ENCODE results near the gene ASCL2.
"Not testable (repeated sequence)": the region's sequence is repeated elsewhere in the genome, so short reads cannot be mapped to it uniquely, and the experiment has no call there.

The ASCL2 gene

DNA sequence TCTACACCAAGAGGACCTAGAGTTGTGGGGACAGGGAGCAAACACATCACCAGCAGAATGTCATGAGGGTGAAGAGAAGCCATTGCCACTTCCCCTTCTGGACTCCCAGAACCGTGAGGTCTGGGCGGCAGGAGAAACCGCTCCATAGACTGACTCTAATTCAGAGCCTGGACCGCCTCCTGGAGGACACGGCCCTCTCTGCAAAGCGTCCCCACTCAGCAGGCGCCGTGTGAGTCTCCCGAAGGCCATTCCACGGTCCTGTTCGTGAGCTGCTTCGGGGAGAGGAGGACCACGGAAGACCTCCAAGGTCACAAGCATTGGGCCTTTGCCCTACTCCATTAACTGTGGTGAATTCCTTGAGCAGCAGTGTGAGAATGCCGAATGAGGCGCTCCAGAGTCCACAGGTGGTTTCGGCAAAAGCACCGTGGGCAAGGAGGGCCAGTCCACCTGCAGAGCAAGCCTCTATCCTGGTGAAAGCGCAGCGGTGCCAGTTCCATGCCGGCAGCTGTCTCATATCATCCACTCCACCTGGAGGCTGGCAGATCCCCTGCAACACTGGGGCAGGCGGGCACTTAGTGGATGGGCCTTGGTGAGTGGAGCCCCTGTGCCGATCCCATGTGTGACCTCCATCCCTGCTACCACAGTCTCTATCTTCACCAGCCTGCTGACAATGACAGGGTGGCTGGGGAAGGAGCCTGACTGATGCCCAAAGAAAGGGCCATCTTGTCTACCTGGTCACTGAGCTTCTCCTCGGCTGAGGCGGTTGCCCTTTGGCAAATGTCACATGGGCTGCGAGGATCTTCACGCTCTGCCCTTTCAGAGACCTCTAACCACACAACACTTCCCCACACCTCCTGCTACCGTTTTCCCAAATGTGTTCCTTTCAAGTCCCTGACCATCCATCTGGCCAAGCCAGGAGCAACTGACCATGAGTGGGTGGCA is 23.9 kb upstream of the ASCL2 start:
- ChIA-PET POLR2A (no interaction called here), CTCF (interaction anchor here (1.4 kb wide), 1 partner anchor 11 kb away, joined by 4 read pairs; no protein-coding TSS in a partner anchor)

GRCh38 chr11:2293531-2293971 is 23.2 kb upstream of the ASCL2 start:
- DNase-seq (ENCODE audit: extremely low spot score), result no peak
- CTCF ChIA-PET, result no interaction called here
- no peak for TF ChIP-seq CTCF (IDR thresholded peaks at IDR 0.05; ENCODE audit: control extremely low read depth, extremely low read depth, low read depth, missing control alignments)
- POLR2A ChIA-PET, result no interaction called here

More for the DNA sequence above, 23.9 kb upstream of the ASCL2 start:
- no peak for DNase-seq (ENCODE audit: extremely low spot score)
- TF ChIP-seq CTCF (IDR thresholded peaks at IDR 0.05; ENCODE audit: control extremely low read depth, extremely low read depth, low read depth, missing control alignments), result no peak

DNA sequence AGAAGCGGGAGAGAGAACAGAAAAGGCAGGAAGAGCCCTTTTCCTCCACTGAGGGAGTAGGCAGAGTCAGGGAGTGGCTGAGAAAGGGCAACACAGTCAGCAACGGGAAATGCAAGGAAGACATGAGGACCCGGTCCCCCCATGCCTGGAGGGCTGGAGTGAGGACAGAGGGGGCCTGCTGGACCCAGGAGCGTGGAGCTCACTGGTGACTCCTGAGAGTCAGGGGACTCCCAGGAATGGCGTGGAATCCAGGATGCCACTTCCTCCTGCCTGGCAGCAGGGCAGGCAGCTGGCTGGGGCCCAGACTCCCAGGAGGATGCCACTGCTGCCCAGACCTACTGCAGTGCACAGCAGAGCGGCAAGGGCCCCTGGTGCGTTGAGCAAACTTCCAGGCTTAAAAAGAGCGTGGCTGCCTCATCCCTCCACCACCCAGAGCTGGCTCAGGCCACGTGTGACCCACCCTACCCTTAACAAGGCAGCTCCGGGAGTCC is 20.0 kb upstream of the ASCL2 start:
- POLR2A ChIA-PET, result no interaction called here

GRCh38 chr11:2289859-2290258 is 19.5 kb upstream of the ASCL2 start:
- DNase-seq (ENCODE audit: extremely low spot score), result no peak
- POLR2A ChIA-PET, result no interaction called here
- TF ChIP-seq CTCF (IDR thresholded peaks at IDR 0.05; ENCODE audit: control extremely low read depth, extremely low read depth, low read depth, missing control alignments), result no peak
- CTCF ChIA-PET, result no interaction called here

More for the DNA sequence above, 20.0 kb upstream of the ASCL2 start:
- DNase-seq (ENCODE audit: extremely low spot score), result no peak
- CTCF ChIA-PET, result no interaction called here
- TF ChIP-seq CTCF (IDR thresholded peaks at IDR 0.05; ENCODE audit: control extremely low read depth, extremely low read depth, low read depth, missing control alignments), result no peak

- ChIA-PET CTCF (no interaction called here), POLR2A (no interaction called here)
- TF ChIP-seq CTCF (IDR thresholded peaks at IDR 0.05; ENCODE audit: control extremely low read depth, extremely low read depth, low read depth, missing control alignments), result no peak
- no peak for DNase-seq (ENCODE audit: extremely low spot score)
Measured at GRCh38 chr11:2289350-2289749, 19.0 kb upstream of the ASCL2 start.

DNA sequence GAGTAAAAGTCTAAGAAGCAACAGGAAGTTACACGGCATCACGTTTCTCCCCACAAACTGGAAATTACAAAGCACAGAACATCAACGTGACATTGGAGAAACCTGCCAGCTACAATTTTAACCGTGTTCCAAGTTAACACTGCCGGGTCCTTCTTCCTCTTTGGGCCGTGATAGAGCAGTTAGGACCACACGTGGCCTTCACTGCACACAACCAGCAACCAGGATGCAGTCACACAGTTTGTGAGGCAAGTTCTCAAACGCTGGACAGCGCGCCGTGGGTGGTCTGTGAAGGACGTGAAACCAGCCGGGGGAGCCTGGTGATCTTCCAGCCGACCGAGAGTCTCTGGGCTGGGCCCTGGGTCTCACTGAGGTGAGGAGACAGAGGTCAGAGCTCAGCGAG is 16.7 kb upstream of the ASCL2 start:
- no peak for TF ChIP-seq CTCF (IDR thresholded peaks at IDR 0.05; ENCODE audit: control extremely low read depth, extremely low read depth, low read depth, missing control alignments)
- ChIA-PET POLR2A (interaction anchor here (0.6 kb wide), 1 partner anchor 26 kb away, joined by 5 read pairs; no protein-coding TSS in a partner anchor), CTCF (interaction anchor here (1.6 to 2.2 kb wide), 2 partner anchors 19 to 133 kb away, joined by 4 to 8 read pairs; no protein-coding TSS in a partner anchor)
- DNase-seq (ENCODE audit: extremely low spot score), result no peak

GRCh38 chr11:2286350-2286749 is 16.0 kb upstream of the ASCL2 start:
- DNase-seq (ENCODE audit: extremely low spot score); POLR2A ChIA-PET: not testable (repeated sequence)
- CTCF ChIA-PET, result interaction anchor here (2.2 kb wide), 1 partner anchor 134 kb away, joined by 8 read pairs; no protein-coding TSS in a partner anchor
